Neuronal stem cell (in vitro differentiated cells): ENCODE data around the gene PITPNM3.

Experiments used
- DNase-seq: peaks from one replicate; pipeline ENCODE4 v3.0.0-alpha.2; 2013; ENCODE audit warnings: low spot score
- H2AFZ ChIP-seq: one replicate; pipeline ENCODE4 v1.6.1; 2013; ENCODE audit warnings: mild to moderate bottlenecking, low read length, inconsistent platforms
- H2AK5ac ChIP-seq: 2 replicates; pipeline ENCODE4 v1.6.1; 2013; ENCODE audit warnings: low read depth, mild to moderate bottlenecking, inconsistent platforms, low read length, moderate library complexity, mixed read lengths
- H2BK120ac ChIP-seq: 2 replicates; pipeline ENCODE4 v1.6.1; 2013; ENCODE audit warnings: low read depth, mild to moderate bottlenecking, inconsistent platforms, low read length, moderate library complexity, mixed read lengths
- H2BK12ac ChIP-seq: one replicate; pipeline ENCODE4 v1.6.1; 2013; ENCODE audit warnings: low read length, inconsistent platforms
- H2BK15ac ChIP-seq: 2 replicates; pipeline ENCODE4 v1.6.1; 2013; ENCODE audit warnings: mild to moderate bottlenecking, low read length, inconsistent platforms, mixed read lengths
- H2BK5ac ChIP-seq: one replicate; pipeline ENCODE4 v1.6.1; 2013; ENCODE audit warnings: inconsistent platforms, mild to moderate bottlenecking, low read length, moderate library complexity
- H3K14ac ChIP-seq: one replicate; pipeline ENCODE4 v1.6.1; 2013; ENCODE audit warnings: low read length, inconsistent platforms
- H3K18ac ChIP-seq: 2 replicates; pipeline ENCODE4 v1.6.1; 2013; ENCODE audit warnings: low read length, inconsistent platforms
- H3K23ac ChIP-seq: 2 replicates; pipeline ENCODE4 v1.6.1; 2013; ENCODE audit warnings: low read depth, mild to moderate bottlenecking, mixed read lengths, low read length, inconsistent platforms; ENCODE audit not compliant: poor library complexity
- H3K27ac ChIP-seq: replicated peaks from 3 replicates; pipeline ENCODE4 v1.5.1; 2013; ENCODE audit warnings: low read length, inconsistent platforms
- H3K27me3 ChIP-seq, 3 experiments: 2 replicates each; pipeline ENCODE4 v1.6.1; 2013; ENCODE audit warnings: low read length in 3 of 3, mild to moderate bottlenecking in 2 of 3, inconsistent platforms in 1 of 3, low read depth in 1 of 3, mixed read lengths in 1 of 3, moderate library complexity in 1 of 3; ENCODE audit not compliant: control insufficient read depth in 3 of 3, insufficient read depth in 3 of 3
- H3K36me3 ChIP-seq, 2 donors: replicated peaks in 1 of 2; 2 replicates each; pipeline ENCODE4 v1.6.1; 2013; ENCODE audit warnings: low read length in 2 of 2; ENCODE audit not compliant: control insufficient read depth in 2 of 2, insufficient read depth in 2 of 2
- H3K4ac ChIP-seq: 2 replicates; pipeline ENCODE4 v1.6.1; 2013; ENCODE audit warnings: inconsistent platforms, mild to moderate bottlenecking, low read length, moderate library complexity
- H3K4me1 ChIP-seq, 2 donors: 1 replicate in 1 of 2; 2 replicates in 1 of 2; pipeline ENCODE4 v1.6.1; 2013; ENCODE audit warnings: low read length in 2 of 2, low read depth in 1 of 2; ENCODE audit not compliant: control insufficient read depth in 2 of 2, insufficient read depth in 1 of 2
- H3K4me2 ChIP-seq: one replicate; pipeline ENCODE4 v1.6.1; 2013; ENCODE audit warnings: mild to moderate bottlenecking, low read length, inconsistent platforms; ENCODE audit not compliant: insufficient read depth, poor library complexity, severe bottlenecking
- H3K4me3 ChIP-seq, 2 donors: 2 replicates each; pipeline ENCODE4 v1.5.1; 2013; ENCODE audit warnings: low read length in 2 of 2, mild to moderate bottlenecking in 2 of 2, inconsistent platforms in 1 of 2, moderate library complexity in 1 of 2
- H3K79me1 ChIP-seq: one replicate; pipeline ENCODE4 v1.6.1; 2013; ENCODE audit warnings: low read depth, mild to moderate bottlenecking, inconsistent platforms, low read length, moderate library complexity
- H3K9ac ChIP-seq: one replicate; pipeline ENCODE4 v1.6.1; 2013; ENCODE audit warnings: mild to moderate bottlenecking, low read depth, low read length, inconsistent platforms; ENCODE audit not compliant: poor library complexity
- H3K9me3 ChIP-seq, 2 donors: replicated peaks in 1 of 2; 2 replicates each; pipeline versions ENCODE3 to v1.6.1; 2013; ENCODE audit warnings: low read length in 2 of 2, mild to moderate bottlenecking in 2 of 2, inconsistent platforms in 1 of 2, low read depth in 1 of 2, mixed read lengths in 1 of 2, moderate library complexity in 1 of 2; ENCODE audit not compliant: control insufficient read depth in 2 of 2, insufficient read depth in 1 of 2
- H4K8ac ChIP-seq: one replicate; pipeline ENCODE4 v1.6.1; 2013; ENCODE audit warnings: low read depth, mild to moderate bottlenecking, inconsistent platforms, low read length, moderate library complexity
- H4K91ac ChIP-seq: one replicate; pipeline ENCODE4 v1.6.1; 2013; ENCODE audit warnings: low read length, low read depth, mild to moderate bottlenecking, inconsistent platforms; ENCODE audit not compliant: poor library complexity
- WGBS, 2 donors: extraction: QIAGEN DNeasy Blood & Tissue Kit; methylation state at CpG; one replicate each; pipeline ENCODE4 v1.1.7; 2013; ENCODE audit warnings: missing lambda C conversion rate in 2 of 2, mixed read lengths in 1 of 2; ENCODE audit not compliant: insufficient read length in 2 of 2, insufficient replicate concordance in 1 of 2; ENCODE audit errors: extremely low coverage in 2 of 2; 5-methylcytosine and 5-hydroxymethylcytosine counted together

The PITPNM3 gene

DNA sequence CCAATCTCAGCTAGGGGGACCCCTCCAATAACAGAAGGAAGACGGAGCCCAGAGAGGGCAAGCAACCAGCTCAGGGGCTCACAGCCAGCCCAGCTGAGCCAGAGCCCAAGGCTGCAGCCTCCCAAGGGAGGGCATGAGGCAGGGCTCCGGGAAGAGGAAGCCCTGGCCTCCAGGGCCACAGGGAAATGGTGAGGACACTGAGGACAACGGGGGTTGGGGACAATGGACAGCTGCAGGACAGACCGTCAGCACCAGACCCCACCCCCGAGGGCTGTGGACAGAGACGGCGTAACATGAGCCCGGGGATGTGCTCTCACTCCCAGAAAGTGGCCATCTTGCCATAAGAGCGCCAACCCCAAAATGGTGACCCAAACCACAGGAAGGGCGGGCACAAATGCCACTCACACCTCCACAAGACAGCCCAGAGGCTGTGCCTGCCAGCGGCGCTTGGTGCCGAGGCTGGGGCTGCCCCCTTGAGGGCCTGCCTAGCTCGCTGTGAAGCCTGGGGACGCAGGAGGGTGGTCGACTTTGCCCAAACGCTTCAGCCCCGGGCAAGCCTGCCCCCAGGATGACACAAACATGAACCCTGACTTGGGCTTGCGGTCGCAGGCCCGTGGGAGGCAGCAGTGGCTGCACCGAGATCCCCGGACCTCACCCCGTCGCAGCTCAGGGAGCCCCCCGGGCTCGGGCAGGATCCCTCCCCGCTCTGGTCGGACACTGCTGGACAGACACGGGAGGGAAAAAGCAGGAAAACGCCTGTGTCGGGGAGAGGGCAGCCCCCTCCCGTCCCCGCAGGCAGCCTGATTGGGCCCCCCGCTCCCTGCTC is 101.6 kb downstream of the PITPNM3 start:
- Histone ChIP-seq H4K8ac (no peak overlapping the region), H2AFZ (peak overlapping the region; percentile 24), H2BK12ac (peak overlapping the region; percentile 59), H3K4me2 (peak overlapping the region; percentile 79), H2BK120ac (peak overlapping the region; percentile 99), H3K4ac (peak overlapping the region; percentile 80), H3K79me1 (no peaks in the 10 kb centered on the region), H4K91ac (no peak overlapping the region), H3K27me3 (no peaks in the 10 kb centered on the region), H2BK15ac (peak overlapping the region; percentile 4), H3K14ac (peak overlapping the region; percentile 76), H3K18ac (peak overlapping the region; percentile 97), H2AK5ac (peak overlapping the region; percentile 13), H3K4me1 (peaks cover 21 to 35% of the 10 kb centered on the region in 2 donors), H3K23ac (peak overlapping the region; percentile 44), H3K4me3 (peak overlapping the region in 1 of 2 donors; percentile 75), H3K9ac (peak overlapping the region; percentile 85), H2BK5ac (peak overlapping the region; percentile 58), H3K27ac (no peak overlapping the region), H3K36me3 (peaks cover 11 to 27% of the 10 kb centered on the region in 2 donors), H3K9me3 (no peaks in the 10 kb centered on the region)
- no peak for DNase-seq
- no CpG with 5 or more reads among the region's 35 CpGs for WGBS, 2 donors

DNA sequence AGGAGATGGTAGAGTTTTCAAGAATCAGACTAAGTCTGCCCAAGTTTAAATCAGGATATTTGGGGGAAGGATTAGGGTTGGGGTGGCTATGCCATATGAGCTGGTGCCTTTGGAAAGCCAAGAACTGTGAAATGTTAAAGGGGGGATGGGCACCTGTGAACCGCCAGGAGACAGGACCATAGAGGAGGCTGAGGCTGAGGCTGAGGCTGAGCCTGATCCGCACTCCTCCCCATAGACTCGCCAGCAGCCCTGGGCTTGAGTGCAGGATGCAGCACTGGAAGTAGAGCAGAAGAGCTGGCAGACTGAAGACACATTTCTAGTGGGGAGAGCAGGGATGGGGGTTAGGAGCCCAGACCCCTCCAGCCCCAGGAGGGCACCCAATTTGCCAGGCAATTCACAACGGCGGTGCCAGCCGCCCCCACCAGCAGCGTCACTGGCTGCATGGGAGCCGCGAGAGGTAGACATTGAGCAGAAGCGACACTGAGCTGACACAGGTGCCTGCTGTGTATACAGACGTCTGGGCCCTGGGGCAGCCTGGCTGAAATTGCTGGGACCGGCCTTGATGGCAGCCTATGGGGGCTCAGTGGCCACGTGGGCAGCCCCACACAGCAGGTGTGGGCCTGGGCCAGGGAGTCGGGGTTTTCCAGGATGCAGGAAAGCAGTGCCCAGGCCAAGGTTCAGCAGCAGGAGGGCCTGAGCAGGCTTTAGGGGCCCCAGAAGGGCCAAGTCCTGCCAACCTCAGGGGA is 102.9 kb downstream of the PITPNM3 start:
- H3K4ac ChIP-seq = peak overlapping the region; percentile 43
- H3K14ac ChIP-seq = peak overlapping the region; percentile 94
- peaks cover 24 to 40% of the 10 kb centered on the region in 2 donors for H3K36me3 ChIP-seq
- no peak overlapping the region for H4K8ac ChIP-seq
- H2BK120ac ChIP-seq = no peak overlapping the region
- H3K27ac ChIP-seq = no peak overlapping the region
- WGBS, 2 donors = no CpG with 5 or more reads among the region's 14 CpGs
- no peaks in the 10 kb centered on the region for H3K79me1 ChIP-seq
- peak overlapping the region; percentile 38 for H3K9ac ChIP-seq
- H2BK15ac ChIP-seq = peak overlapping the region; percentile 79
- no peak overlapping the region for H2AFZ ChIP-seq
- H2AK5ac ChIP-seq = peak overlapping the region; percentile 13
- no peaks in the 10 kb centered on the region for H3K9me3 ChIP-seq
- peaks cover 21 to 40% of the 10 kb centered on the region in 2 donors for H3K4me1 ChIP-seq
- H3K23ac ChIP-seq = no peak overlapping the region
- peak overlapping the region; percentile 59 for H2BK5ac ChIP-seq
- H3K4me2 ChIP-seq = no peak overlapping the region
- no peak overlapping the region for H4K91ac ChIP-seq
- no peak overlapping the region for H3K4me3 ChIP-seq
- H2BK12ac ChIP-seq = peak overlapping the region; percentile 35
- no peak for DNase-seq
- peak overlapping the region; percentile 88 for H3K18ac ChIP-seq
- no peaks in the 10 kb centered on the region for H3K27me3 ChIP-seq

DNA sequence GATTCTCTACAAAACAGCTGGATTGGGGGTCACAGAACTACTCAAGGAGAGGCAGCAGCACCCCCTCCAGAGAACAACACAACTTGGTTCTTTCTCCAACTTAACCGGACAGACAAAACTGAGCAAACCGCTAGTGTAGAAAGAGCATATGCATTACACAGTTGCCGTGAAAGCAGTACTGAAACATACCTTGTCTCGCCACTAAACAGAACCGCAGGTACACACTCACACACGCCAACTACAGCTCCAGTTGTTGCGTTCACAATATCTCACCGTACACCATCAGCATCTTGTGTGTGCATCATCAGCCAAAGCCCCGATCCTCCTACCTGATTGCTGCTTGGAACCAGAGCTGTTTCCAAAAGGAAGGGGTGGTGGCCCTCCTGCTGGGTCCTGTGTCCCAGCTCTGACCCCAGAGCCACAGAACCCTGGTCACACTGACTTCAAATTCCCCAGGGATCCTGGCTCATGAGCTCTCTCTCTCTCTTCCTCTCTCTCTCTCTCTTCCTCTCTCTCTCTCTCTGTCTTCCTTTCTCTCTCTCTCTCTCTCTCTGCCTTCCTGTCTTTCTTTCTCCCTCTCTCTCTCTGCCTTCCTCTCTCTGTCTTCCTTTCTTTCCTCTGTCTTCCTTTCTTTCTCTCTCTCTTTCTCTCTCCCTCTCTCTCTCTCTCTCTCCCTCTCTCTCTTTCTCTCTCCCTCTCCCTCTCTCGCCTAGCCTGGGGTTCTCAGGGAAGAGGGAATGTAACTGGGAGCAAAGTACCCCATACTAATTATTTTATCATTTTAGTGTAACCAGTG is 103.7 kb downstream of the PITPNM3 start:
- H3K36me3 ChIP-seq = peaks cover 27 to 48% of the 10 kb centered on the region in 2 donors
- H3K27me3 ChIP-seq = no peaks in the 10 kb centered on the region
- no peak overlapping the region for H3K14ac ChIP-seq
- H3K79me1 ChIP-seq = no peaks in the 10 kb centered on the region
- no peak overlapping the region for H3K4me3 ChIP-seq
- DNase-seq = no peak
- no CpG with 5 or more reads among the region's 10 CpGs for WGBS, 2 donors
- no peak overlapping the region for H3K4ac ChIP-seq
- H3K4me2 ChIP-seq = no peak overlapping the region
- H3K23ac ChIP-seq = no peak overlapping the region
- H3K4me1 ChIP-seq = peaks cover 21 to 40% of the 10 kb centered on the region in 2 donors
- H3K9me3 ChIP-seq = no peaks in the 10 kb centered on the region
- no peak overlapping the region for H2AK5ac ChIP-seq
- H3K9ac ChIP-seq = no peak overlapping the region
- no peak overlapping the region for H2BK12ac ChIP-seq
- H2BK5ac ChIP-seq = no peak overlapping the region
- no peak overlapping the region for H3K18ac ChIP-seq
- no peak overlapping the region for H4K91ac ChIP-seq
- no peak overlapping the region for H4K8ac ChIP-seq
- no peak overlapping the region for H2BK120ac ChIP-seq
- H2BK15ac ChIP-seq = no peak overlapping the region
- H3K27ac ChIP-seq = no peak overlapping the region
- H2AFZ ChIP-seq = no peak overlapping the region
